Testis (tissue), 2 donors: ENCODE data around the gene TIPARP.

ENCODE experiments used
- POLR2A ChIP-seq: fragments of 450-650 bp; IDR thresholded peaks from one replicate; pipeline ENCODE4 v1.6.1; 2017; ENCODE audit warnings: antibody characterized with exemption, mild to moderate bottlenecking, moderate library complexity
- TF ChIP-seq, protein P1 (sequence below), 3 experiments: fragments of 450-650 bp in 2 of 3; fragments of 200-600 bp in 1 of 3; sonication (generic) in 1 of 3; IDR thresholded peaks; one replicate each; pipeline ENCODE4 v1.5.1; 2016 to 2019; ENCODE audit warnings: antibody characterized with exemption in 3 of 3, mild to moderate bottlenecking in 2 of 3, moderate library complexity in 1 of 3

DNA sequence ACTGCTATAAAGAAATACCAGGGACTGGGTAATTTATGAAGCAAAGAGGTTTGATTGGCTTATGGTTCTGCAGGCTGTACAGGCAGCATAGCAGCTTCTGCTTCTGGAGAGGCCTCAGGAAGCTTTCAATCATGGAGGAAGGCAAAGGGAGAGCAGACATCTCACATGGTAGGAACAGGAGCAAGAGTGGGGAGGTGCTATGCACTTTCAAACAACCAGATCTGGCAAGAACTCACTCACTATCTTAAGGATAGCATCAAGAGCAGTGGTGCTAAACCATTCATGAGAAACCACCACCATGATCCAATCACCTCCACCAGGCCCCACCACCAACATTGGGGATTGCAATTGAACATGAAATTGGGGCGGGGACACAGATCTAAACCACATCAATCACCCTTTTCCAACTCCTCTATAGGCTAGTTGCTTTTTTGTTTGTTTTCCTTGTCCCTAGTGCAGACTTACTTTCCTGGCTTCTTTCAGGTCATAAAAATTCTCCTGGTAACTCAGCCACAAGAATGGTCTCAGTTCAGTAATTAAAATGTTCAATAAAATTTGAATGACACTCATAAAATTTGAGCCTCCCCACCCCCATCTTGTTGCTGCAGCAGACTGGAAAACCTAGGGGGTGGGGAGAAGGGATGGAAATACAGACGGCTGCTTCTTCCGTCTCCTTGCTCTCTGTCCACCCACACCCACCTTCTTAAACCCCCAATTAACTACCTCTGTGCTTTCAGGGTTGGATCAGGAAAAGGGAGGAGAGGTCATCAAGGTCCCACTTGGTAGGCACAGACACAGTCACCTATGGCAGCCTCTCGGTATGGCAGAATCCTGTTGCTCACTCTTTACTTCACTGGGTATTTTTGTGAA is 16.3 kb upstream of the TIPARP start:
- no peak for TF ChIP-seq POLR2A
- TF ChIP-seq, protein P1, sequence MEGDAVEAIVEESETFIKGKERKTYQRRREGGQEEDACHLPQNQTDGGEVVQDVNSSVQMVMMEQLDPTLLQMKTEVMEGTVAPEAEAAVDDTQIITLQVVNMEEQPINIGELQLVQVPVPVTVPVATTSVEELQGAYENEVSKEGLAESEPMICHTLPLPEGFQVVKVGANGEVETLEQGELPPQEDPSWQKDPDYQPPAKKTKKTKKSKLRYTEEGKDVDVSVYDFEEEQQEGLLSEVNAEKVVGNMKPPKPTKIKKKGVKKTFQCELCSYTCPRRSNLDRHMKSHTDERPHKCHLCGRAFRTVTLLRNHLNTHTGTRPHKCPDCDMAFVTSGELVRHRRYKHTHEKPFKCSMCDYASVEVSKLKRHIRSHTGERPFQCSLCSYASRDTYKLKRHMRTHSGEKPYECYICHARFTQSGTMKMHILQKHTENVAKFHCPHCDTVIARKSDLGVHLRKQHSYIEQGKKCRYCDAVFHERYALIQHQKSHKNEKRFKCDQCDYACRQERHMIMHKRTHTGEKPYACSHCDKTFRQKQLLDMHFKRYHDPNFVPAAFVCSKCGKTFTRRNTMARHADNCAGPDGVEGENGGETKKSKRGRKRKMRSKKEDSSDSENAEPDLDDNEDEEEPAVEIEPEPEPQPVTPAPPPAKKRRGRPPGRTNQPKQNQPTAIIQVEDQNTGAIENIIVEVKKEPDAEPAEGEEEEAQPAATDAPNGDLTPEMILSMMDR (IDR thresholded peaks at IDR 0.05), result no peak
